Adipose tissue (tissue), 3 donors: ENCODE data around the gene PARS2. TPM values are rescaled to one million over a fixed set of nuclear protein-coding genes. Genes with fewer than 3 reads are reported as not detected.

Experiments
- H3K27ac ChIP-seq: one replicate; pipeline ENCODE4 v1.5.1; 2013; ENCODE audit warnings: low read depth, low read length
- WGBS, 3 donors: extraction: QIAGEN DNeasy Blood & Tissue Kit; methylation state at CpG; one replicate each; pipeline ENCODE4 v1.1.7; 2013; 5-methylcytosine and 5-hydroxymethylcytosine counted together
- polyA plus RNA-seq, 3 donors: library from polyadenylated mRNA; stranded (reverse); fragments of 200-250 nt; gene quantifications; one replicate each; pipeline ENCODE4 v1.2.3, GENCODE V29; 2013
- donor health status: healthy with polysubstance abuse.
- donor health status: Bipolar disorder and iron deficiency.
- donor health status: healthy.

PARS2 gene
- polyA plus RNA-seq, 3 donors: 0.11 to 2.0 (median 1.7) TPM

DNA sequence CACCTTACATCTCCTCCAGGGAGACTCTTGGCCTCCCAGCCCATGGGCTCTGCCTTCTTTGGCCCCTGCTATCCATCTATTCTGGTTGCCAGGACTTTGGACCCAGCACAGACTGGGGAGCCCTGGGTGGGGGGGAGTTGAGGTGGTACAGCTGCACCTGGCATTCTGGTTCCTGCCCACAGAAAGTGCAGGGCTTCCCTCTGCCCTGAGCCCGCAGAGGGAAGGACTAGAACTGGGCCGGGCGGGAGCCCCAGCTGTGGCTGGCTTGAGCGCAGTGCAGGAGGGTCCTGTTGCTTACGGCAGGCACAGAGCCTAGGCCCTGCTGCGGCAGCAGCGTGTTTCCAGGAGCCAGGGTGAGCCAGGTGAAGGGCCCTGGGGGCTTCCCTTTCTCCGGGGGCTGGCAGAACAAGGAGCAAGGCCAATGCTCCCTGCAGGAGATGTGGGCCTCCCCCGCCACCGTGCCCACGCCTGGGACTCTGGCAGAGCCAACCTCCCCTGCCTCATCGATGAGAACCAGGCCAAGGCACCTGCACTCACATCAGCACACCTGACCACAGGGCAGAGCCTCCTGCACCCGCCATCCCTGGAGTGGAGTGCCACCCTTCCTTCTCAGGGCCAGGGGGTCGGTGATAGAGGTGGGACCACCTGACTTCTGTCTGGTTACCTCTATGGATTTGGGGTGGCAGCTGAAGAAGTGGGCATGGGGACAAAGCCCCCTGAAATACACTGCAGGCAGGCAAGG, 16.1 kb downstream of the PARS2 start:
- 80 to 86% (median 81%) methylated on average over 14 of the region's 14 CpGs for WGBS, 3 donors
- no peak overlapping the region for H3K27ac ChIP-seq

DNA sequence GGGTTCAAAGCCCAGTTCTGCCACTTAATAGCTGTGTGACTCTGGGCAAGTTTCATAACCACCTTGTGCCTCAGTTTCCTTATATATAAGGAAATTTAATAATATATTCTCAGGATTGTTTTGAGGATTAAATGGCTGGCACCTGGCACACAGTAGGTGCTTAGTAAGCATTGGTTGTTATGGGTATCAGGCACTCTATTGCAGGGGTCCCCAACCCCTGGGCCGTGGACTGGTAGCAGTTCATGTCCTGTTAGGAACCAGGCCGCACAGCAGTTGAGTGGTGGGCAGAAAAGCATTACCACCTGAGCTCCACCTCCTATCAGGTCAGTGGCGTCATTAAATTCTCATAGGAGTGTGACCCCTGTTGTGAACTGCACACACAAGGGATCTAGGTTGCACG, 18.5 kb downstream of the PARS2 start:
- H3K27ac ChIP-seq: no peak overlapping the region
- 95 to 97% (median 97%) methylated on average over 4 of the region's 4 CpGs for WGBS, 3 donors

DNA sequence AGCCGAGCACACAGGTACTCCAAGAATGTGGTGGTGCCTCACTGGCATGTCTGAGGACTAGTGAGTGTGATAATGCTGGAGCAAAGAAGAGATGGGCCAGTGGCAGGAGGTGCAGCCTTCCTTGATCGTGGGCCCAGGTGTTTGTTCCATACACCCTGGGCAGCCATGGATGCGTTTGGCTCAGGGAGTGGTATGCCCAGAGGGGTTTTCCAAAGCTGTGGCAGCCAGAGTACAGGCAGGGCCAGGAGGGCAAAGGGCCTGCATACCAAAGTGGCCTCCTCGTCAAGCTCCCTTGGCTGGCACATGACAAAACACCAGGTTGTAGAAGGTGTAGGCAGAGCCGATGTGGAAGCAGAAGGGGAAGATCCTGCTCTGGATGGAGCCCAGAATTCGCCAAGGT, 19.0 kb downstream of the PARS2 start:
- 87 to 93% (median 92%) methylated on average over 6 of the region's 6 CpGs for WGBS, 3 donors
- H3K27ac ChIP-seq: no peak overlapping the region

DNA sequence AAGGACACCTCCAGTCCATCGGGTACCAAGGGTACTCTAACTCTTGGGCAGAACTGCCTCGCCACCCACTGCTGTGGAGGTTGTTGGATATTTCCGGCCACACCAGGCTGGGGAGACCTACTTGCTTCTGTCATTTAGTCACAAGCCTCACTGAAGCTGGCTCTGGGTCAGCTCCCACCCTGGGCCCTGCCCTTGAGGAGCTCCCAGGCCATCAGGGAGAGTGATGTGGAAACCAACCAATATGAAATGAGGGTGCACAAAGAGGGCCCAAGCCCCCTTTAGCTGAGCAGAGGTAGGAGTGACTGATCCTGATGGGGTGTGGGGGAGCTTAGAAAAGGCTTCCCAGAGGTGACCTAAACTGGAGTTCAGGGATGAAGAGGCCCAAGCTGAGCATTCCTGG, 19.6 kb downstream of the PARS2 start:
- WGBS, 3 donors: 90 to 98% (median 97%) methylated on average over 3 of the region's 3 CpGs
- no peak overlapping the region for H3K27ac ChIP-seq

DNA sequence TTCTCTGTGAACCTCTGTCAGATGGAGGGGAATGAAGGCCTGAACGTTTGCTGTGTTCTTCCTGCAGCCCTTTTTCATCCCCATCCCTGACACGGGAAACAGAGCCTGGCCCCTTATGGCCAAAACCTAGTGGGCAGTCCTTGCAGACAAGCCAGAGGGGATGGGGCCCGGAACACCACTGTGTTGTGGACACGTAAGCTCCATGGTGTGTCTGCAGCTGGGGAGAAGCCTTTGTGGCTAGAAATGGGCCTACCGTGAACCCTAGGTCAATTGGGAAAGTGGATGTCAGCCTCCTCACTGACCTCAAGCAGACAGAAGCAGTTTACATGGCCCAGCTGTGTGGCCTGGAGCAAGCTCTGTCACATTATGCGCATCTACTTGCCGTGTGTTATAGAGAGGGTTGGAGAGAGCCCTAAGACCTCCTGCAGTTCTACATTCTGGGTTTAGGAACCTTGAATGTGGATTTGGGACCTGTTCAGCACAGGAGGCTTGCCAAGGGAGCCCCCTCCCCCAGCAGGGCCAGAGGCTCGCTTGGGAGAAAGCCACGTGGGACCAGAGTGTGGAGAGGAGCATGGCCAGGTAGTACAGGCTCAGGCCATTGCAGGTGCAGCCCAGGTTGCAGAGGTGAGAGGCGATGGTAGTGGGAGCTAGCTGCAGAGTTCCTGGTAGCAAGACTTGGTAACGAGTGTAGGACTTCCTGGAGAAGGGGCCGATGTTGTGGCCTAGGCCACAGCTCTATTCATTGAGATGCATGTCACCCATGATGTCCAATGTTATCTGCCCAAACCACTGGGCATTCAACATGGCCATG, 20.7 kb downstream of the PARS2 start:
- 81 to 87% (median 86%) methylated on average over 12 of the region's 12 CpGs for WGBS, 3 donors

DNA sequence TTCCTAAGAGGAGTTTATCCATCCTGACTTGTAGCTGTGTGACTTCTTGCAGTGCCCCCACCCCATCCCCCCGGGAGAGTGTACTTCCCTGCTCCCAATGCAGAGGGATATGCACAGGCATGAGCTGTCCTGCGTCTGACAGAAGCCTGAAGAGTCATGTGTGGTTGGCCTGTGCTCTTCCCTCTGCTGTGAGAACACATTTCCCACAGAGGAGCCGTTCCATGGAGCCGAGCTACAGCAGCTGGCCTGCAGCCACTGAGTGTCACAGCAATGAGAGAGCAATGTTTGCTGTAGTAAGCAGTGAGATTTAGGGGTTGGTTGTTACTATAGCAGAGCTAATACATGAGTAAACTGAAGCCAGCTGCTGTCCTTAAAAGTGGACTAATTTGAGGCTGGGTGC, 22.0 kb downstream of the PARS2 start:
- H3K27ac ChIP-seq: no peak overlapping the region
- 72 to 76% (median 76%) methylated on average over 4 of the region's 4 CpGs for WGBS, 3 donors

More for the DNA sequence above, 20.7 kb downstream of the PARS2 start:
- no peak overlapping the region for H3K27ac ChIP-seq

DNA sequence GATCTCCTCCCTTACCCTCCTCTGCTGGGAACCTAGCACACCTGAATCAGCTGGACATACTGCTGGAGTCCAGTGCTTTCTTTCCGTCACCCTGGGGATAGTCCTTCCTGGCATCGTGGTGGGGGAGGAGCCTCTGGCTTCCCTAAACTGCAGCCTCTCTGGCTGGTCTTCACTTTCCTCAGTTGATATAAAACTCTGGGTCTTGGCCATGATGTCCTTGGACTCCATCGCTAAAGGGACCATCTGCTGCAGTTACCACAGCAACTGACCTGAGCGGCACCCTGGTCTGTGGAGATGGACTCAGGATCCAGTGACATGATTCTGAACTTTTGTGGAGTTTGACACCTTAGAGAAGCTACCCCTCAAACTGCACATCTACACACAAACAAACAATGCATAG, 22.8 kb downstream of the PARS2 start:
- H3K27ac ChIP-seq: no peak overlapping the region
- 76 to 88% (median 84%) methylated on average over 4 of the region's 4 CpGs for WGBS, 3 donors

DNA sequence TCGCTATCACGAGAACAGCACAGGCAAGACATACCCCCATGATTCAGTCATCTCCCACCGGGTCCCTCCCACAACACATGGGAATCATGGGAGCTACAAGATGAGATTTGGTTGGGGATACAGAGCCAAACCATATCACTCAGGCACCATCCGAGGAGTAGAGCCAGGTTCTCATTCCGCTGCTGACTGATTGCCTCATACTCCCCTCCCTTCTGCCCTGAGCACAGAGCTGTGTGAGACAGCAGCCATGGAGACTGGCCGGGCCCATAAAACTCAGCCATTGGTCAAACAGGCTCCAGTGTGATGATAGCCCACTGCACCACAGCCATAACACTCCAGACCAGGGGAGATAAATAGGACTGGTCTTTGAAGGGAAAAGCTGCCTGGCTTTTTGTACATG, 26.1 kb downstream of the PARS2 start:
- H3K27ac ChIP-seq: no peak overlapping the region
- WGBS, 3 donors: 84 to 95% (median 93%) methylated on average over 6 of the region's 6 CpGs

DNA sequence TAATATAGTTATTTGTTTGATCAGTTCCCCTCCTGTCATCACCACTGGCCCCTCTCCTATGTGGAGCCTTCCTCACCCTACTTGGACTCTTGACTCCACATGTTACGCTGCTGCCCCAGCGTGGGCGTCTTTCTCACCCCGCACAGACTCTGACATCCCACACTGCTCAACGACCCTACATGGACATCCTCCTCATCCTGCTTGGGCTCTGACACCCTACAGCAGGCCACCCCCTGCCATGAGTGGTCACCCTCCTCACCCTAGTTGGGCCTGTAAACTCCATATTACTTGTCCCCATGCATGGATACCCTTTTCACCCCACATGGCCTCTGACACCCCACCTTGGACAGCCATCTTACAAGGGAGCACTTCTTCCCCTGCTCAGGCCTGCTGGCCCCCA, 27.6 kb downstream of the PARS2 start:
- 94 to 97% (median 95%) methylated on average over 5 of the region's 5 CpGs for WGBS, 3 donors
- no peak overlapping the region for H3K27ac ChIP-seq

DNA sequence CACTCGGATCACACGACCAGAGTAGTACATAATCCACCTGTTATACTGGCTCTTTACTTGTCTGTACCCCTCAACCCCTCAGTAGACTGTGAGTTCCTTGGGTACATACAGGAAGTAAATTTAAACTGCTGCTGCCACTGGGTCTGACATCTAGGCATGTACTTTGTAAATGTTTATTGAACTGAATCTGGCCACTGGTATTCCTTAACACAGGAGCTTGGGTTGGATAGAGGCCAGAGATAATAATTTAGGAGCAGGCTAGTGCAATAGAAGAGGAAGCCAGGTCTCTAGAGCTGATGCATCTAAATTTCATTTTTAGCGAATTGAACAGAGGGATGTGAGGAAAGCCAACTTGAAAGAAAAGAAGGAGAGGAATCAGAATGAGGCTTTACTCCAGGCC, 36.3 kb downstream of the PARS2 start:
- no peak overlapping the region for H3K27ac ChIP-seq
- 73 to 90% (median 87%) methylated on average over 3 of the region's 3 CpGs for WGBS, 3 donors

DNA sequence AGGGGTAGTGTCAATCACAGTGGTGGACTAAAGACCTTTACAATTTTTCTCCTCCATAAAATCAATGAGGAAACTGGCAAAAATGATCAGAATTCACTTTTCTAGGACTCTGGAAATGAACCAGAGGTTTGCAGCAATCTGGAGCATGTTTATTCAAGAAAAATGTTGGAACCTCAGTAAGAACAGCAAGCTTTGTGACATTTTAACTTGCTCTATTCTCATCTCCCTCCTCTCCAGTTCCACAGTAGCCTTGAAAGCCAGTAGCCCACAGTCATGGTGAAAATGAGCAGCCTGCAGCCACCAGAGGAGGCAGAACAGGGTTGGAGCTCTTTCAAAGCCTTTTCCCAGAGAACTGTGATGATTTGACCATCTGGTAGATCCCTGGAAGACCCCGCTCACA, 39.6 kb downstream of the PARS2 start:
- WGBS, 3 donors: 97 to 100% (median 100%) methylated on average over 1 of the region's 1 CpG
- no peak overlapping the region for H3K27ac ChIP-seq

DNA sequence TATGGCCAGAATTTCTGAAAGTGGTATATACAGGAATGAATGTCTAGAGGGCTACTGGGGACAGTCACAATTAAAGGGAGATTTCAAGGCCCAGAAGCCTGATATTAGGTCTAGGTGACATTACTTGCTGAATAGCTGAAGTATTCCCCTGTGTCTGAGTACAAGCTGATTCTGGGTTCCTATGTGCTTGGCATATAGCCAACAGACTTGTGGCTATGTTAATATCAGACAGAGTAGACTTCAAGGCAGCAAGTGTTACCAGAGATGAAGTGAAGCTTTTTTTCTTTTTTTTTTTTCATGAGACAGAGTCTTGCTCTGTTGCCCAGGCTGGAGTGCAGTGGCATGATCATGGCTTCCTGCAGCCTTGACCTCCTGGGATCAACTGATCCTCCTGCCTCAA, 40.3 kb downstream of the PARS2 start:
- H3K27ac ChIP-seq: no peak overlapping the region

DNA sequence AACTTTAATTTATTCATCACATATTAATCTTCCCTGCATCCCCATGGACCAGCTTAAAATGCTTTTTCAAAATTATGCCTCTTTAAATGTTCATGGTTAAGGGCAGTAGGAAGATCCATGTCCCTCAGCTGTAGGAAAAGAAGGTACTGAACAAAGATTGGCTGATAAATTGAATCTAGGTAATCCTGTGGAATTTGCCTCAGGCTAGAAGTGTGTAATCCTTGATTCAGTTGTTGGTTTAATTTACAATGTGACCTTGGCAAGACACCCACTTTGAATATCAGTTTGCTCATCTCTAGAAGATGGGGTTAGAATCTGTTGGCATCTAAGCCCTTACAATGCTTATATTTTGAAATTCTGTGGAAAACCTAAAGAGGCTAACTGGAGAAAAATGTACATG, 42.6 kb downstream of the PARS2 start:
- no peak overlapping the region for H3K27ac ChIP-seq

DNA sequence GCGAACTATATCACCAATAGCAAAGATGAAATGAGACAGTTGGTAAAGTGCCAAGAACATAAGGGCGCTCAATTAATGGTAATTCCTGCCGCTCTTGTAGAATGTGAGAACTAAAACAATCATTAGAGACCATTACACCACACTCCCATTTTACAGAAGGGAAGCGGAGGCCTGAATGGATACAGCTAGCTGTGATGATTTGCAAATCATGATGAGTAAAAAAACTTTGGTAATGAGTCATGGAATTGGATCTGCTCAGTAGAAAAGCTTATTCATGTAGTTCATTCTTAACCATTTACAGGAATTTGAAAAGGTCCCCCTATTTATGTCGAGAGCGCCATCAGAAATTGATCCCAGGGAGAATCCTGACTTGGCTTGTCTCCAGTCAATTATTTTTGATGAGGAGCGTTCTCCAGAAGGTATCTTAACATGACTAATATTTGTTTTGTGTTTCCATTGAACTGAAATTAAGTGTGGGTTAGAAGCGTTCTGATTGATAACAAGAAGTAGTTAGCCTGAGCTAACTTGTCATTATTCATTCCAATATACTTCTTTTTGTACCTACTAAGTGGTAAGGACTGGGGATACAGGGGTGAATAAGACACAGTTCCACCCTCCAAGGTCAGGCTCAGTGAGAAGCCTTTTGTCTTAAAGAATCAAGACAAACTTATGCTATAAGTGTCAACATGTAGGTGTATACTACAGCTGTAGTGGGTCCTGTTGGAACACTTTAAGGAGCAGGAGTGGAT, 47.9 kb downstream of the PARS2 start:
- no peak overlapping the region for H3K27ac ChIP-seq
- WGBS, 3 donors: 30 to 46% (median 43%) methylated on average over 8 of the region's 8 CpGs

DNA sequence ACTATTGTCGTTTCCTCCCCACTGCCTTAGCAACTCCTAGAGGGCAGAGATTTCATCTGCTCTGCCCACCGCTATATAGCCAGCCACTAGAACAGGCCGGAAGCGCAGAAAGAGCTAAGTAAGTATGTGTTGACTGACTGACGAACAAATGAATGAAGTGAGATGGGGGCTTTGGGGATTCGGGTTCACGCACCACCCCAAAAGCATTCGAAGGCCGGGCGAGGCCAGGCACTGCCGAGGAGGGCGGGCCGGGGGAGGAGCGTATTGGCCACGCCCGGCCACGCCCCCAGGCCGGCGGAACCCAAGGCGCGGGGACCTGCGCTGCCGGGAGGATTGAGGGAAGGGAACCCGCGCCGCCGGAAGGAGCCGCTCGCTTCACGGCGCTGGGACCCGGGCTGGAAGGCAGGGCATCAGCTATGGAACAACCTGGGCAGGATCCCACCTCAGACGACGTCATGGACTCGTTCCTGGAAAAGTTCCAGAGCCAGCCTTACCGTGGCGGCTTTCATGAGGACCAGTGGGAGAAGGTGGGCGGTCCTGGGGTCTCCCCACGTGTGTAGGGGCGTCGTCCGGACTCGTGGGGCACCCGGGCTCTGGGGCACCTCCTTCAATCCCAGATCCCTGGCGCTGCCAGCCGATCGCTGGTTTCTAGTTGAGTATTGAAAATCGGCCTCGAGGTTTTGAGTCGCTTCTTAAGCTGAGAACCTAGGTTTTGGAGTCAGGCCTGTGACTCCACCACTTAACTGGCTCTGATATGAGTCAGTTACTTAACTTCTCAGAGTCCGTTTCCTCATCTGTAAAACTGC, 48.6 kb downstream of the PARS2 start, which contains the start of gene TTC4:
TTC4 (plus strand) TSS at position 369 of the 806 bp plus-strand sequence; CDS start at position 417, 48 bp downstream.
- 0 to 1% (median 1%) methylated on average over 48 to 51 of the region's 51 CpGs for WGBS, 3 donors
- no peak within 1 kb of the TSS for H3K27ac ChIP-seq

DNA sequence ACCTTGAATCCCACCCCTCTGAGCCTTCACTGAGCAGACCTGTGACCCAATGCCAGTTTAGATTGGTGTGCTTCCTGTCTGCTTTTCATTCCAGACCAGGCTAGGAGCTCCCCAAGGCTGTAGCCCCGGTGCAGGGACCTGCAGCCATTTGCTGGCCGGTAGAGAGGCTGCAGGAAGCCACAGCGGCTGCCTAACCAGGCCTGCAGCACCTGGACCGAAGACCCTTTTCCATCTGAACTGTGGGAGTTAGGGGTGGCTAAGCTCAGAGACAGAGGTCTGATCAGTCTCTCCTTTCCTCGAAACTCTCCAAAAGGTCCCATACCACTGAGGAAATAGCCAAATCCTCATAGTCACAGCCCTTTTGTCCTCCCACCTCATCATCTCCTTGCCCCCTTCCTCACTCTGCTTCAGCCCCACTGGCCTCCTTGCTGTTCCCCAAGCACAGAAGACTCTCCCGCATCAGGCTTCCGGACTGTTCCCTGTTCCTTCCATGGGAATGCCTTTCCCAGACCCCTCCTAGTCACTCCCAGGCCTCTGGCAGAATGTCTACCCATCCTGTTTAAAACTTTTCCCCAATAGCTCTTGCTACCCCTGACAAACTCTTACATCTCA, 49.3 kb downstream of the PARS2 start:
- WGBS, 3 donors: 87 to 94% (median 93%) methylated on average over 7 of the region's 7 CpGs

DNA sequence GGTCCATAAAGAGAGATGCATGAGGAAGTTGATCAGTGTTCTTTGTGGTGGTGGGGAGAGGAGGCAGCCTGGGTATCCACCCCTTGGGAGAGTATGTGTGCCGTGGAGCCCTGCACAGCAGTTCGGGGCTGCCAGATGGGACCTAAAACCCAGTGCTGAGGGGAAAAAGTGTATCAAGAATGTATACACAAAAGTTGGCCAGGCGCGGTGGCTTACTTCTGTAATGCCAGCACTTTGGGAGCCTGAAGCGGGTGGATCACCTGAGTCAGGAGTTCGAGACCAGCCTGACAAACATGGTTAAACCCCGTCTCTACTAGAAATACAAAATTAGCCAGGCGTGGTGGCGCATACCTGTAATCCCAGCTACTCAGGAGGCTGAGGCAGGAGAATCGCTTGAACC, 52.8 kb downstream of the PARS2 start:
- H3K27ac ChIP-seq: no peak overlapping the region
- WGBS, 3 donors: 87 to 90% (median 89%) methylated on average over 10 of the region's 10 CpGs

More for the DNA sequence above, 49.3 kb downstream of the PARS2 start:
- no peak overlapping the region for H3K27ac ChIP-seq

DNA sequence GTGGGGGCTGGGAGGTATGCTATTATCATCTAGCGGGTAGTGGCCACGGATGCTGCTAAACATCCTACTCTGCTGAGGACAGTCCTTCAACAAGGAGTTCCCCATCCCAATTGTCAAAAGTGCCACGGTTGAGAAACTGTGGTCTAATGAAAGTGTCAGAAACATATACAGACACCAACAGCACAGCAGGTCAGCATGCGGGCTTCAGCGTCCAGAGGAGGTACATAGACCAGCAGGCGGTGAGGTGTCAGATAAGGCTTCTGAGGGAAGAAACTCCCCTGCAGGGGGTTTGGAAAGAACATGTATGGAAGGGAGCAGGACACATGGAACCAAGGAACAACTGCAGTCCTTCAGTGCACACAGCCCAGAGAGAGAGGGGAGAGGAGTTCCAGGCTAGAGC, 53.5 kb downstream of the PARS2 start:
- H3K27ac ChIP-seq: no peak overlapping the region
- WGBS, 3 donors: 65 to 83% (median 77%) methylated on average over 6 of the region's 6 CpGs
